ENCODE measurements around the gene JAZF1. TPM values are rescaled to one million over a fixed set of nuclear protein-coding genes. Genes with fewer than 3 reads are reported as not detected.

JAZF1 gene
- total RNA-seq, 1 experiment from 2014 or later: 0.90 TPM

DNA sequence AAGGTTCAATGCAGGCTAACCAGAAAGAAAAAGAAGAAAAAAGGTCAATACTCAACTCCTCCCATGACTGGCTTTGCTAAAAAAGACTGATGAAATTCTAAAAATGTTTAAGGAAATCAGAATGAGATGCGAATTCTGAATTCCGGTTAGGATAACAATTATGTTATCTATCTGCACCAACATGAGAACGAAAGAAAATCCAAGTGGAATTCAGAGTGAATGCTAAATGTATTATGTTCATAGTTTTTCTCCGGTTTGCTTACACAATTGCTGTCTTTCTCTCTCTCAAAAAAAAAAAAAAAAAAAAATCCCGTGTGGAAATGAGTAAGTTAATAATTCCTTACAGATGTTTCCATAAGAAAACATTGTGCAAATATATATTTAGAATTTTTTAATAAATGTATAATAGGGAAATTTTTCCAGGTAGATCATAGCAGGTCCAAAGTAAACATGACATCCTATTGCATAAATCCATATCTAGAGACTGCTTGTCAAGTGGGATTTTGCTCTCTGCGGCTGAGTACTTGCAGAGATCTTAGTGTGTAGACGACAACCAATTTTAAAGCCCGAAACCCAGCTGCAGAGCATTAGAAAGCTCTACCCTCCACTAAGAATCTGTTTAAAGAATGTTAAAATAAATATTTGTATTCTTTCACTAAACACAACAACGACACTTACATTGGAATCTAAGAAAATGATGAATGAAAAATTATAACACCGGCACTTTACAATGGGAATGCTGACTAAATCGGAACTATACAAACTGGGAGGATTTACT, 104.0 kb downstream of the JAZF1 start:
- Histone ChIP-seq H3F3A (ENCODE audit: insufficient read depth, low read depth) (no peaks in the 10 kb centered on the region), H3K27me3 (ENCODE audit: insufficient read depth, low read depth) (no peaks in the 10 kb centered on the region), H3K4me2 (no peak overlapping the region), H2AFZ (no peak overlapping the region), H3K9me3 (ENCODE audit: insufficient read depth, low read depth) (no peaks in the 10 kb centered on the region), H4K20me1 (ENCODE audit: insufficient read depth) (no peaks in the 10 kb centered on the region), H3K79me2 (ENCODE audit: low read depth) (no peaks in the 10 kb centered on the region), H3K9me2 (ENCODE audit: insufficient read depth) (no peaks in the 10 kb centered on the region), H3K36me3 (ENCODE audit: low read depth) (no peaks in the 10 kb centered on the region), H3K4me1 (replicated peaks; ENCODE audit: insufficient read depth) (peaks cover 16% of the 10 kb centered on the region), H3K4me3 (no peak overlapping the region), H3K27ac (no peak overlapping the region)
- DNase-seq: no peak
- ChIA-PET CTCF (interaction anchor here (0.7 to 2.1 kb wide), 2 partner anchors 14 to 451 kb away, joined by 6 to 20 read pairs; no protein-coding TSS in a partner anchor), POLR2A (ENCODE audit: unreplicated experiment) (no interaction called here)
- no TSS peak for BruUV-seq (replicated peaks)
- intact Hi-C loops (cut with micrococcal nuclease; ENCODE audit: unreplicated experiment): loop anchor here (5.0 kb wide), 2 partner anchors 389 to 879 kb away; no protein-coding TSS in a partner anchor
- TF ChIP-seq EZH2 (IDR thresholded peaks at IDR 0.05; ENCODE audit: low read depth): no peak
- TF ChIP-seq CTCF (conservative IDR thresholded peaks at IDR 0.05): no peak

DNA sequence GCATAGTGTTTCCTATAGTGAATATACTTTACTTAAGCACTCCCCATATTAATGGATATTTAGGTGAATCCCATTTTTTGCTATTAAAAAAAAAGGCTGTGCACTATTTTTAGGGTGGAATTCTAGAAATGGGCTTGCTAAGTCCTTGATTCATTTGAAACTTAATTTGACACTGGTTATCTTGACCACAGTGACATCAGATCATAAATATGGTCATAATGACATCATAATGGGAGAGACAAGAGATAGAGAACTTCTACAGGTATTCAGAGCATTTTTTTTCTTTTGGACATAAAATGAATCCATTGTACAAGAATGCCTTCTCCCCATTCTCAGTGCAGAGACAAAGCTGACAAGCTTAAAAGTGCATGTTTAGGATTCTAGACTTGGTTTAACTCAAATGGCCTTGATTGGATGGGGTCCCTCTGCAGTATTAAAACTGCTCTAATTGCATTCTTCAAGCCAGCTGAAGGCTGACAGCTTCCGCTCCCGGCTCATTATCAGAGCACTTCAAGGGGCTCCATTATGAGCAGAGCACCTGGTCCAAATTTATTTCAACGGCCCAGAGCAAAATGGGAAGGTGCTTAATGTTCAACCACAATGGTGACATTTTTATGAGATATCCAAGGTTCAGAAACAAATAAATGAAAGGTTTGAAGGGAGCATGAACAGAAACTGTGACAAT, 104.8 kb downstream of the JAZF1 start:
- intact Hi-C loops (cut with micrococcal nuclease; ENCODE audit: unreplicated experiment): loop anchor here (5.0 kb wide), 2 partner anchors 389 to 879 kb away; no protein-coding TSS in a partner anchor
- Histone ChIP-seq H3K4me3 (no peak overlapping the region), H3K4me2 (no peak overlapping the region), H3K4me1 (replicated peaks; ENCODE audit: insufficient read depth) (peaks cover 16% of the 10 kb centered on the region), H3K79me2 (ENCODE audit: low read depth) (no peaks in the 10 kb centered on the region), H3K36me3 (ENCODE audit: low read depth) (no peaks in the 10 kb centered on the region), H3K9me2 (ENCODE audit: insufficient read depth) (no peaks in the 10 kb centered on the region), H3F3A (ENCODE audit: insufficient read depth, low read depth) (no peaks in the 10 kb centered on the region), H4K20me1 (ENCODE audit: insufficient read depth) (no peaks in the 10 kb centered on the region), H3K27me3 (ENCODE audit: insufficient read depth, low read depth) (no peaks in the 10 kb centered on the region), H2AFZ (no peak overlapping the region), H3K27ac (no peak overlapping the region), H3K9me3 (ENCODE audit: insufficient read depth, low read depth) (no peaks in the 10 kb centered on the region)
- TF ChIP-seq CTCF (conservative IDR thresholded peaks at IDR 0.05) (no peak), EZH2 (IDR thresholded peaks at IDR 0.05; ENCODE audit: low read depth) (no peak)
- CTCF ChIA-PET: interaction anchor here (2.5 kb wide), 1 partner anchor 14 kb away, joined by 9 read pairs; no protein-coding TSS in a partner anchor
- no TSS peak for BruUV-seq (replicated peaks)
- POLR2A ChIA-PET (ENCODE audit: unreplicated experiment): no interaction called here
- no peak for DNase-seq

DNA sequence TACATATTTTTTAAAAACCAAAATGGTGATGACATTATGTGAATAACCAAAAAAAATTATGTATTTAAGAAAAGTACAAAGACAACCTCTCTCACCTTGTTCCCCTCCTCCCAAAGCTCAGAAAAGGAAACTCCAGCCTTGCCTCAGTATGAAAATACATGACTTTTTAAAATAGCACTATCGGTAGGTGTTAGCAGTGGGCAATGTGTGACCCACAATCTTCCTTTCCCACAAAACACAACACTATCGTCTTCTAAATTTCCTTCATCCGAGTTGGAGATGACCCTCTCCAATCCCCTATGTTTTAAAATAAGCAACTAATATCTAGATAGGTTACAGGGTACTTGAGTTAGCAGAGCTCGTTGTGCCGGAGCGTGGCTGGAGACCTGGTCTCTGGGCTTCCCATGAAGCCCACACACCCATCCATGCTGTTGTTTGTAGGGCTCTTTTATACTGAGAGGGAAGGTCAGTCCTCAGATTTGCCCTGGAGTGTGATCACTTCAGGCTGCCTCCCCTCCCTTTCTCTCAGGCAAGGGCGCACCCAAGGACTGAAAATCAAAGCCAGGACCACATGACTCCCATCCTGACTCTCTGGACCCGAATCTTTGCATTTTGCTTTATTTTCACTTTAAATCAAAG, 107.6 kb downstream of the JAZF1 start:
- TF ChIP-seq EZH2 (IDR thresholded peaks at IDR 0.05; ENCODE audit: low read depth): no peak
- TF ChIP-seq CTCF (conservative IDR thresholded peaks at IDR 0.05): no peak
- Histone ChIP-seq H3K27me3 (ENCODE audit: insufficient read depth, low read depth) (no peaks in the 10 kb centered on the region), H3K4me3 (no peak overlapping the region), H3K36me3 (ENCODE audit: low read depth) (no peaks in the 10 kb centered on the region), H3K4me2 (no peak overlapping the region), H3K79me2 (ENCODE audit: low read depth) (no peaks in the 10 kb centered on the region), H3K27ac (no peak overlapping the region), H2AFZ (no peak overlapping the region), H3K4me1 (replicated peaks; ENCODE audit: insufficient read depth) (peaks cover 20% of the 10 kb centered on the region), H4K20me1 (ENCODE audit: insufficient read depth) (no peaks in the 10 kb centered on the region), H3F3A (ENCODE audit: insufficient read depth, low read depth) (no peaks in the 10 kb centered on the region), H3K9me3 (ENCODE audit: insufficient read depth, low read depth) (no peaks in the 10 kb centered on the region), H3K9me2 (ENCODE audit: insufficient read depth) (no peaks in the 10 kb centered on the region)
- ChIA-PET CTCF (no interaction called here), POLR2A (ENCODE audit: unreplicated experiment) (no interaction called here)
- DNase-seq: no peak
- no TSS peak for BruUV-seq (replicated peaks)
- intact Hi-C loops (cut with micrococcal nuclease; ENCODE audit: unreplicated experiment): no loop called here

Data from PC-9 (cell line).